WTC11 (cell line): ENCODE data around the gene KBTBD8.

Source experiments
- CREB1 ChIP-seq: sonication (generic); formaldehyde crosslinking; IDR thresholded peaks from 2 replicates; pipeline ENCODE4 v1.8.0; 2023; ENCODE audit warnings: mild to moderate bottlenecking, missing genetic modification reagents
- CTCF ChIP-seq: fragments of 200-600 bp; IDR thresholded peaks from 2 replicates; pipeline ENCODE4 v1.8.0; 2022; ENCODE audit warnings: antibody characterized with exemption
- ETV6 ChIP-seq: sonication (generic); formaldehyde crosslinking; IDR thresholded peaks from 2 replicates; pipeline ENCODE4 v1.8.1; 2022; ENCODE audit warnings: mild to moderate bottlenecking, missing genetic modification reagents
- IRF1 ChIP-seq: sonication (generic); formaldehyde crosslinking; IDR thresholded peaks from 2 replicates; pipeline ENCODE4 v1.8.0; 2023; ENCODE audit warnings: missing genetic modification reagents
- TCF7 ChIP-seq: sonication (generic); formaldehyde crosslinking; IDR thresholded peaks from 2 replicates; pipeline ENCODE4 v1.8.0; 2022; ENCODE audit warnings: mild to moderate bottlenecking, low read depth, missing genetic modification reagents, moderate library complexity
- ZNF263 ChIP-seq: sonication (generic); formaldehyde crosslinking; IDR thresholded peaks from 2 replicates; pipeline ENCODE4 v1.8.1; 2022; ENCODE audit warnings: low read depth, mild to moderate bottlenecking, moderate library complexity, missing genetic modification reagents

- TF ChIP-seq CTCF (no peak), TCF7 (no peak), CREB1 (CRISPR knock-in tag) (no peak), ZNF263 (CRISPR knock-in tag) (no peak), IRF1 (CRISPR knock-in tag) (no peak), ETV6 (CRISPR knock-in tag) (no peak)
Measured at GRCh38 chr3:66962664-66963063, 35.4 kb upstream of the KBTBD8 start.
